RWPE2 (cell line): ENCODE results near the gene CLTA.
"Not testable (repeated sequence)": the region's sequence is repeated elsewhere in the genome, so short reads cannot be mapped to it uniquely, and the experiment has no call there.

Source experiments
- ATAC-seq: fragments of 200-7000 bp; cut with Tn5 transposase; 3 replicates; pipeline ENCODE4 v1.9.1; 2021; ENCODE audit warnings: low read depth
- DNase-seq: peaks from one replicate; pipeline ENCODE4 v3.0.0-alpha.2; 2020; ENCODE audit warnings: low spot score
- H3K27ac ChIP-seq: fragments of 450-650 bp; 2 replicates; pipeline ENCODE4 v1.5.1; 2017; ENCODE audit warnings: mild to moderate bottlenecking; ENCODE audit not compliant: poor library complexity, severe bottlenecking
- H3K27me3 ChIP-seq: fragments of 250-450 bp; sonication (Bioruptor Pico); 2 replicates; pipeline ENCODE4 v1.5.1; 2021; ENCODE audit warnings: mild to moderate bottlenecking, moderate library complexity; ENCODE audit not compliant: insufficient read depth, poor library complexity, severe bottlenecking
- H3K36me3 ChIP-seq: fragments of 250-450 bp; sonication (Bioruptor Pico); 2 replicates; pipeline ENCODE4 v1.5.1; 2020; ENCODE audit warnings: low read depth, mild to moderate bottlenecking, moderate library complexity
- H3K4me1 ChIP-seq: fragments of 250-450 bp; sonication (Bioruptor Pico); 2 replicates; pipeline ENCODE4 v1.5.1; 2021; ENCODE audit warnings: mild to moderate bottlenecking, moderate library complexity; ENCODE audit not compliant: insufficient read depth, poor library complexity, severe bottlenecking
- H3K4me3 ChIP-seq: fragments of 250-450 bp; sonication (Bioruptor Pico); 2 replicates; pipeline ENCODE4 v1.5.1; 2021; ENCODE audit warnings: mild to moderate bottlenecking, moderate library complexity; ENCODE audit not compliant: severe bottlenecking
- H3K9me3 ChIP-seq: fragments of 250-450 bp; sonication (Bioruptor Pico); 2 replicates; pipeline ENCODE4 v1.5.1; 2021; ENCODE audit warnings: mild to moderate bottlenecking, moderate library complexity; ENCODE audit not compliant: severe bottlenecking
- TF ChIP-seq, protein P1 (sequence below): fragments of 450-650 bp; IDR thresholded peaks from one replicate; pipeline ENCODE4 v1.5.1; 2017; ENCODE audit warnings: mild to moderate bottlenecking, moderate library complexity; ENCODE audit not compliant: poor library complexity, severe bottlenecking

CLTA gene

DNA sequence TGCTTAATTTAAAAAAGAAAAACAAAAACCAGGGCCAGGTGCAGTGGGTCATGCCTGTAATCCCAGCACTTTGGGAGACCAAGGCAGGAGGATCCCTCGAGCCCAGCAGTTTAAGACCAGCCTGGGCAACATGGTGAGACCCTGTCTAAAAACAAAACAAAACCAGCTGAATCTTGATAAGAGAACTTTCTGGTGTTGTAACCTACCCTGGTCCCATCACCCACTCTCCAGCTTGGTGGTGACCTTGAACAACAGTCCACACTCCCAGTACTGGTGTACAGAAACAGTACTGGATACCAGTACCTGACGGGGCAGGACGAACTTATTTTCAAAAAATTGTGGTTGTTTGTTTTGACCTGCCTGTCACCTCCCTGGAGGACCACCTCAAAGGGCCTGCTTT is 30.9 kb downstream of the CLTA start:
- ATAC-seq (no peak), DNase-seq (no peak)
- H3K4me3 ChIP-seq = no peak overlapping the region
- no peaks in the 10 kb centered on the region for H3K9me3 ChIP-seq
- H3K4me1 ChIP-seq = no peaks in the 10 kb centered on the region
- H3K27ac ChIP-seq = no peak overlapping the region
- TF ChIP-seq, protein P1, sequence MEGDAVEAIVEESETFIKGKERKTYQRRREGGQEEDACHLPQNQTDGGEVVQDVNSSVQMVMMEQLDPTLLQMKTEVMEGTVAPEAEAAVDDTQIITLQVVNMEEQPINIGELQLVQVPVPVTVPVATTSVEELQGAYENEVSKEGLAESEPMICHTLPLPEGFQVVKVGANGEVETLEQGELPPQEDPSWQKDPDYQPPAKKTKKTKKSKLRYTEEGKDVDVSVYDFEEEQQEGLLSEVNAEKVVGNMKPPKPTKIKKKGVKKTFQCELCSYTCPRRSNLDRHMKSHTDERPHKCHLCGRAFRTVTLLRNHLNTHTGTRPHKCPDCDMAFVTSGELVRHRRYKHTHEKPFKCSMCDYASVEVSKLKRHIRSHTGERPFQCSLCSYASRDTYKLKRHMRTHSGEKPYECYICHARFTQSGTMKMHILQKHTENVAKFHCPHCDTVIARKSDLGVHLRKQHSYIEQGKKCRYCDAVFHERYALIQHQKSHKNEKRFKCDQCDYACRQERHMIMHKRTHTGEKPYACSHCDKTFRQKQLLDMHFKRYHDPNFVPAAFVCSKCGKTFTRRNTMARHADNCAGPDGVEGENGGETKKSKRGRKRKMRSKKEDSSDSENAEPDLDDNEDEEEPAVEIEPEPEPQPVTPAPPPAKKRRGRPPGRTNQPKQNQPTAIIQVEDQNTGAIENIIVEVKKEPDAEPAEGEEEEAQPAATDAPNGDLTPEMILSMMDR = no peak
- peaks cover 94% of the 10 kb centered on the region for H3K36me3 ChIP-seq
- no peaks in the 10 kb centered on the region for H3K27me3 ChIP-seq

DNA sequence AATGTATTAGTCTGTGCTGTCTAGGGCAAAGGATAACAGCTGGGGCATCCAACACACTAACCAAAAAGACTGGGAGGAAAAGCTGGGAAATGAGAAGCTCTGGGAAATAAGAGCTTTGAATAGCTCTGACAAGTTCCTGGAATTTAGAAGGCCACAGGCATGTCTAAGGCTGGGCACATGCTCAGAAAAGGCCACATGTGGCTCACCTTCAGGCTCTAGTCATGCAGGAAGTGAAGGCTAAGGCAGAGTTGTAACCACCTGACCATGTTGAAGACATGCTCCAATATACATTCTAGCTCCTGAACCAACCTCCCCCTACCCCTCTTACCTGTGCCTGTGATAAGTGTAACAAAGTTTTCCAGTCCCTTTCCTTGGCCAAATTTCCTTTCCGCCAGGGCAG is 31.7 kb downstream of the CLTA start:
- ATAC-seq (no peak), DNase-seq (no peak)
- Histone ChIP-seq H3K9me3 (no peaks in the 10 kb centered on the region), H3K27me3 (no peaks in the 10 kb centered on the region), H3K4me3 (no peak overlapping the region), H3K4me1 (no peaks in the 10 kb centered on the region), H3K36me3 (peaks cover 94% of the 10 kb centered on the region), H3K27ac (no peak overlapping the region)
- TF ChIP-seq, protein P1 = no peak

DNA sequence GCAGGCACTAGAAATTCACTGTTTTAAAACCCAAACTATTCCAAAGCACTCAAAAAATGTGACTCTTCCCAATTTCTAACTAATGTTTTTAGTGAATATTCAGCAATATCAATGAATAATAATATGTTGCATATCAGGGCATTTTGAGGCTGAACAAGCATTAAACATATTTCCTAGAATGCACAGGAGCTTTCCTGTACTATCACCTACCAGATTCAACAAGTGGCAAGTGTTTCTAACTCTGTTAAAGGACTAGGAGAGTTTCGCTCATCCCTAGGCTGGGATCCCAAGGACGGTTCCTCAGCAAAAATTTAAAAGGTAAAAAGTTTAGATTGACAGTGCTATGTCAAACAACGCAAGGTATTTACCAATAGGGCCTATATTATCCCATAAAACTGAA is 46.5 kb downstream of the CLTA start:
- Histone ChIP-seq H3K36me3 (peaks cover 54% of the 10 kb centered on the region), H3K9me3 (no peaks in the 10 kb centered on the region), H3K4me3 (no peak overlapping the region), H3K27me3 (no peaks in the 10 kb centered on the region), H3K27ac (no peak overlapping the region), H3K4me1 (no peaks in the 10 kb centered on the region)
- DNase-seq = no peak
- TF ChIP-seq, protein P1 = no peak
- no peak for ATAC-seq

DNA sequence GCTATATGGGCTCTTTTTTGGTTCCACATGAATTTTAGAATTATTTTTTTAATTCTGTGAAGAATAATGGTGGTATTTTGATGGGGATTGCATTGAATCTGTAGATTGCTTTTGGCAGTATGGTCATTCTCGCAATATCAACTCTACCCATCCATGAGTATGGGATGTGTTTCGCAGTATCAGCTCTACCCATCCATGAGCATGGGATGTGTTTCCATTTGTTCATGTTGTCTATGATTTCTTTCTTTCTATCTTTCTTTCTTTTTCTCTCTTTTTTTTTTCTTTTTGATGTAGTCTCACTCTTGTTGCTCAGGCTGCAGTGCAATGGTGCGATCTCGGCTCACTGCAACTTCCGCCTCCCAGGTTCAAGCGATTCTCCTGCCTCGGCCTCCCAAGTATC is 48.5 kb downstream of the CLTA start:
- not testable (repeated sequence) for H3K4me3 ChIP-seq, H3K4me1 ChIP-seq, H3K9me3 ChIP-seq, DNase-seq, H3K27ac ChIP-seq, H3K27me3 ChIP-seq, ATAC-seq
- H3K36me3 ChIP-seq = peaks cover 47% of the 10 kb centered on the region

DNA sequence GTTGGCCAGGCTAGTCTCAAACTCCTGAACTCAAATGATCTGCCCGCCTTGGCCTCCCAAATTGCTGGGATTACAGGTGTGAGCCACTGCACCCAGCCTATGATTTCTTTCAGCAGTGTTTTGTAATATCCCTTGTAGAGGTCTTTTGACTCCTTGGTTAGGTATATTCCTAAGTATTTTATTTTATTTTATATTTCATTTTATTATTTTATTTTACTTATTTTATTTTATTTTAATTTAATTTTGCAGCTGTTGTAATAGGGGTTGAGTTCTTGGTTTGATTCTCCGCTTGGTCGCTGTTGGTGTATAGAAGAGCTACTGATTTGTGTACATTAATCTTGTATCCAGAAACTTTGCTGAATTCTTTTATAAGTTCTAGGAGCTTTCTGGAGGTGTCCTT is 49.0 kb downstream of the CLTA start:
- not testable (repeated sequence) for H3K27me3 ChIP-seq

DNA sequence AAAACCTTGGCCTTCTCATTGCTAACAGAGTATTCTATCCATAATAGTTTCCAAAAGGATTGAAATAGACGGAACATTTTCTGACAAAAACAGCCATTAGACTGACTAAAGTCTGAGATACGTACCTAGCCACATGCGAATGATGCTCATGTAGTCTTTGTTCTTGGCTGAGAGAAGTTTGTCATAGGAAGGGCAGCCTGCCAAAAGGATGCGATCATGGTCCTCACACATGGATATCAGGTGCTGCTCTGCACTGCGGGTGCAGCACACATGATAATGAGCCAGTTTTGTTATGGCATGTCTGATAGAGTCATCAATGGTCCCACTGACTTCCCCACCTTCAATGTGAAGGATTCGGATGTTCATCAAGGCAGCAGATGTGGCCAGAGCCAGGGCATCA is 55.2 kb downstream of the CLTA start:
- Histone ChIP-seq H3K27ac (no peak overlapping the region), H3K9me3 (no peaks in the 10 kb centered on the region), H3K4me1 (no peaks in the 10 kb centered on the region), H3K36me3 (peaks cover 62% of the 10 kb centered on the region), H3K4me3 (no peak overlapping the region), H3K27me3 (no peaks in the 10 kb centered on the region)
- TF ChIP-seq, protein P1 = no peak
- ATAC-seq (no peak), DNase-seq (no peak)

More for the DNA sequence above, 49.0 kb downstream of the CLTA start:
- not testable (repeated sequence) for H3K9me3 ChIP-seq, DNase-seq, H3K4me3 ChIP-seq, H3K4me1 ChIP-seq, ATAC-seq, H3K27ac ChIP-seq
- peaks cover 47% of the 10 kb centered on the region for H3K36me3 ChIP-seq
